Right ventricle myocardium superior (tissue), 1 donor: ENCODE data around the gene SEMA5A. TPM values are rescaled to one million over a fixed set of nuclear protein-coding genes. Genes with fewer than 3 reads are reported as not detected.
"Not testable (repeated sequence)": the region's sequence is repeated elsewhere in the genome, so short reads cannot be mapped to it uniquely, and the experiment has no call there.

Source experiments
- ATAC-seq: fragments of 200-7000 bp; cut with Tn5 transposase; one replicate; pipeline ENCODE4 v1.9.1; 2020; ENCODE audit warnings: mild to moderate bottlenecking; ENCODE audit not compliant: poor library complexity
- DNase-seq: peaks from one replicate; pipeline ENCODE4 v3.0.0-alpha.2; 2020
- intact Hi-C: fragments of 100-400 bp; cut with DNase I; formaldehyde crosslinking; loops from one replicate; pipeline ENCODE4 v1.11.2; 2022
- total RNA-seq: library from RNA; stranded (reverse); fragmentation: NEBNext Ultra II Directional; extraction: Animal tissue kit (Norgen Biotek cat#: 25700); gene quantifications from one replicate; pipeline ENCODE4 v1.2.1, GENCODE V29; 2021
- donor health status: DM: no; HTN: yes; CAD: no; lungs with severe emphysema.

SEMA5A gene
- total RNA-seq, 1 donor from 2014 or later, result 27.1 TPM

- intact Hi-C loops, result no loop called here
- ATAC-seq, result no peak
- DNase-seq, result no peak
These were observed 186.8 kb downstream of the SEMA5A start for GRCh38 chr5:9358961-9359685.

- ATAC-seq, result no peak
- intact Hi-C loops, result no loop called here
- no peak for DNase-seq
These were observed 189.5 kb downstream of the SEMA5A start for GRCh38 chr5:9356351-9356825.

GRCh38 chr5:9354336-9355081, 191.4 kb downstream of the SEMA5A start:
- DNase-seq, result no peak
- intact Hi-C loops, result no loop called here
- no peak for ATAC-seq

- ATAC-seq, intact Hi-C loops, DNase-seq: not testable (repeated sequence)
These were observed 192.8 kb downstream of the SEMA5A start for GRCh38 chr5:9353048-9353447.

- no peak for DNase-seq
- intact Hi-C loops, result no loop called here
- peak; percentile 37 for ATAC-seq
These were observed 194.3 kb downstream of the SEMA5A start for GRCh38 chr5:9351546-9351945.

GRCh38 chr5:9350301-9350797, 195.5 kb downstream of the SEMA5A start:
- DNase-seq, result no peak
- intact Hi-C loops, result no loop called here

GRCh38 chr5:9348401-9348996, 197.4 kb downstream of the SEMA5A start:
- intact Hi-C loops, result no loop called here
- ATAC-seq, result peak; percentile 61
- DNase-seq, result no peak

More at GRCh38 chr5:9350301-9350797, 195.5 kb downstream of the SEMA5A start:
- peak; percentile 35 for ATAC-seq

- DNase-seq, result no peak
These were observed 198.2 kb downstream of the SEMA5A start for GRCh38 chr5:9347541-9348295.

GRCh38 chr5:9347032-9347431, 198.8 kb downstream of the SEMA5A start:
- DNase-seq, result no peak
- intact Hi-C loops, result no loop called here
- no peak for ATAC-seq

More at GRCh38 chr5:9347541-9348295, 198.2 kb downstream of the SEMA5A start:
- no peak for ATAC-seq
- intact Hi-C loops, result no loop called here

- no peak for DNase-seq
- intact Hi-C loops, result no loop called here
- ATAC-seq, result no peak
These were observed 201.1 kb downstream of the SEMA5A start for GRCh38 chr5:9344751-9345240.

- intact Hi-C loops, result no loop called here
- DNase-seq (no peak), ATAC-seq (no peak)
These were observed 202.6 kb downstream of the SEMA5A start for GRCh38 chr5:9343146-9343850.

GRCh38 chr5:9342161-9342787, 203.6 kb downstream of the SEMA5A start:
- intact Hi-C loops, result no loop called here
- no peak for DNase-seq
- no peak for ATAC-seq

- ATAC-seq (no peak), DNase-seq (no peak)
- intact Hi-C loops, result no loop called here
These were observed 205.8 kb downstream of the SEMA5A start for GRCh38 chr5:9340085-9340484.

GRCh38 chr5:9339206-9339818, 206.6 kb downstream of the SEMA5A start:
- no peak for DNase-seq
- intact Hi-C loops, result no loop called here
- ATAC-seq, result no peak

- intact Hi-C loops, result no loop called here
- ATAC-seq (no peak), DNase-seq (no peak)
These were observed 207.1 kb downstream of the SEMA5A start for GRCh38 chr5:9338796-9339195.

GRCh38 chr5:9337928-9338595, 207.8 kb downstream of the SEMA5A start:
- ATAC-seq, result no peak

More at GRCh38 chr5:9337928-9338595, 207.8 kb downstream of the SEMA5A start:
- intact Hi-C loops, result no loop called here
- no peak for DNase-seq
